ENCODE results near the gene BFSP1.

Gene BFSP1

DNA sequence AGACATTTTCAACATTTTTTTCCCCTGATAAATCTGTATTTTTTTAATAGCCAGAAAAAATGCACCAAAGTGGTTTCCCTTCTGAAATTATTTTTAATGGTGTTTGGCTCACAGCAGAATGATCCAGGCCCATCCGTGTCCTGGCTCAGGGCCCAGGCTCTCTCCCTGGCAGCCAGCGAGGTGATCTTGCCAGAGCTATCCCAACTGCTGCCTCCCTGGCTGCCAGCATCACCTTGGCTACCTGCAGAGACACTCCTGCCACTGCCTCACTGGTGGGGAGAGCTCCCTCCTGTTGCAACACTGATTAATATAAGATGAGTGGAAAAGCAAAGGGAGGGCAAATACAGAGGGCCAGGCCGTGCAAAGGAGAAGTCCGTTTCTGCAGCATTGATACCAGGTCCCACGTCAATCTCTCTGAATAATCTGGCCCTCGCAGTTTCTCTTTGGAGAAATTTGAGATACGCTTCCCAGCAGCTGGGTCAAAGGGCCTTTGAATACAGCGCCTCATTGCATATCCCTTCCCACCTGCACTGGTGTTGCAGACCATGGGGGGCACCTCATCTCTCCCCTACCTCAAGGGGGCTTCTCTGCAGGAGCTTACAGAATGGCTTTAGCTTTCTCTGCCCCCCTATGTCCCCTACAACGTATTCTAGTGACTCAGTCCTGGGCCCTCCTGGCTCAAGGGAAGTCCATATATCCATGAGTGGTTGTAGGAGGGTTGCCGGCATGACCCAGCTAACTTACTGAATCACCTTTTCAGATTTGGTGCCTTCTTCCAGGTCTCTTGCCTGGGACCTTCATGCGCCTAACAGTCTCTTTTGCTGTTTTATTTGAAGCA is 25.9 kb upstream of the BFSP1 start:
- DNase-seq: no peak

DNA sequence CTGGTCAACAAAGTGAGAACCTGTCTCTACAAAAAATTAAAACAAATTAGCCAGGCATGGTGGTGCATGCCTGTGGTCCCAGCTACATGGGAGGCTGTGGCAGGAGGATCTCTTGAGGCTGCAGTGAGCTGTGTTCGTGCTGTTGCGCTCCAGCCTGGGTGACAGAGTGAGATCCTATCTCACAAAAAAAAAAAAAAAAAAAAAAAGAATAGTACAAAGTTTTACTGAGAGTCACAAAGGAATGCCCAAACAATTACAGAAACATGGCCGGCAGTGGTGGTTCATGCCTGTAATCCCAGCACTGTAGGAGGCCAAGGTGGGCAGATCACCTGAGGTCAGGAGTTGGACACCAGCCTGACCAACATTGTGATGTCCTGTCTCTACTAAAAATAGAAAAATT is 23.9 kb upstream of the BFSP1 start:
- no peak for DNase-seq

DNA sequence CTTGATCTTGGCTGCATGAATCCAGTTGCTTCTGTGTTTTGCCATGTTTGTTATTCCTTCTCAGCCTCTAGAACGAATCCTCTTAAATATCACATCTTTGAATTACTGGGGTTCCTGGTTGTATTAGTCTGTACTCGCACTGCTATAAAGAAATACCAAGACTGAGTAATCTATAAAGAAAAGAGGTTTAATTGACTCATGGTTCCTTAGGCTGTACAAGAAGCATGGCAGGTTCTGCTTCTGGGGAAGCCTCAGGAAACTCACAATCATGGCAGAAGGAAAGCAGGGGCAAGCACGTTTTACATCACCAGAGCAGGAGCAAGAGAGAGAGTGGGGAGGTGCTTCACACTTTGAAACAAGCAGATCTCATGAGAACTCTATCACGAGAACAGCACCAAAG is 18.0 kb upstream of the BFSP1 start:
- no peak for DNase-seq

GRCh38 chr20:17545127-17545526 is 13.9 kb upstream of the BFSP1 start:
- DNase-seq: no peak

GRCh38 chr20:17543531-17544131 is 12.5 kb upstream of the BFSP1 start:
- no peak for DNase-seq

- no peak for DNase-seq
Observed at GRCh38 chr20:17542993-17543412, 11.8 kb upstream of the BFSP1 start.

DNA sequence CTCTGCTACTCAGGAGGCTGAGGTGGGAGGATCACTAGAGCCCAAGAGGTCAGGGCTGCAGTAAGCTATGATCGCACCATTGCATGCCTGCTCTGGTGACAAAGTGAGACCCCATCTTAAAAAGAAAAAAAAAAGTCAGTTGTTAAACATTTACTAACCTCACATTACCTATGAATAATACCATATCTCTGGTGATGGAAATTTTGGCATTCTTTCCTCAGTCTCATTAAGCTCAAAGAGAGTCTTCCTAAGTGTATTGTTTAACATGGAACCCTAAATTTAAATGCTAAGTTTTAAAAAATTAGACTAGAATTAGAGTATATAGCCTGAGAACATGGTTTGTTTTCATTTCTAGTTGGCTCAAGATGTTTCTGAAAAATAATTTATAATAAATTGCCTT is 11.3 kb upstream of the BFSP1 start:
- DNase-seq: no peak

DNA sequence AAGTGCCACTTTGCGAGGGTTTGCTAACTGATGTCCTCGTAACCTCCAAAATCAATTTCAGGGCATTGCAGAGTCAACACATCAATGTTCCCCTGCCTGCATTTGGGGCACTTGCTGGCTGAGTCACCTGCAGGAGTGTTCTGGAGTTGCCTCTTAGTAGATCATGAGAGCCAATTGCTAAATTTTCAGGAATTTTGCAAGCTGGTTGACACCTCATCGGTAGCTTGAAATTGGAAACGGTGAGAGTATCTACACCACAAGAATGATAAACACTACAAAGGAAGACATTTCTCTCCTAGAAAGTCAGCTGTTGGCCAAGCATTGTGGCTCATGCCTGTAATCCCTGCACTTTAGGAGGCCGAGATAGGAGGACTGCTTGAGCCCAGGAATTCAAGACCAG is 10.8 kb upstream of the BFSP1 start:
- DNase-seq: no peak

- DNase-seq: no peak
Observed at GRCh38 chr20:17541596-17541995, 10.4 kb upstream of the BFSP1 start.

- no peak for DNase-seq
Observed at GRCh38 chr20:17538517-17539170, 7.5 kb upstream of the BFSP1 start.

DNA sequence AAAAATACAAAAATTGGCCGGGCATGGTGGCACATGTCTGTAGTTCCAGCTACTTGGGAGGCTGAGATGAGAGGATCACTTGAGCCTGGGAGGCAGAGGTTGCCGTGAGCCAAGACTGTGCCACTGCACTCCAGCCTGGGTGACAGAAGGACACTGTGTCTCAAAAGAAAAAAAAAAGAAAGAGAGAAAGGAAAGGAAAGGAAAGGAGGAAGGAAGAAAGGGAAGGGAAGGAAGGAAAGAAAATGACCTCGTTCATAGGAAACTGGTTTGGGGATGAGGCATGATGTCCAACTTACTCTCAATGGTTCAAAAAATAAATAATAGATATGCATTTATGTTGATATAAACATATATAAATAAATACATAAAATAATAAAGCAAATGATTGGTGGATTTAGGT is 6.8 kb upstream of the BFSP1 start:
- no peak for DNase-seq

GRCh38 chr20:17536944-17537444 is 5.8 kb upstream of the BFSP1 start:
- peak; percentile 59 for DNase-seq

GRCh38 chr20:17534077-17534476 is 2.9 kb upstream of the BFSP1 start:
- DNase-seq: no peak

DNA sequence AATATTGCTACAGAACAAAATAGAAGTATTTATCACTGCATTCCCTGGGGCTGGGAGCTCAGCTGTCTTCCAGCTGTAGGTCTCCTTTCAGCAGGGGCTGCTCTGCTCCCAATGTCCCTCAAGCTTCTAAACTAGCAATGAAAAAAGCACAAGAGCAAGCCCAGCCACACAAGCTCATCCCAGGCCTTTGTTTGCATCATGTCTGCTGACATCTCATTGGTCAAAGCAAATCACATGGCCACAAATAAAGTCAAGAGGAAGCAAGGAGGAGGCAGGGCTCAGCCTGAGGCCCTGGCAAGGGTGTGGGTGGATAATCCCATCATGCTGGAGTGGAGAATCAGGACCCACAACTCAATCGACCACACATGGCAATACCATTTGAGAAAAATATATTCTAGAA is 2.2 kb upstream of the BFSP1 start:
- DNase-seq: no peak

DNA sequence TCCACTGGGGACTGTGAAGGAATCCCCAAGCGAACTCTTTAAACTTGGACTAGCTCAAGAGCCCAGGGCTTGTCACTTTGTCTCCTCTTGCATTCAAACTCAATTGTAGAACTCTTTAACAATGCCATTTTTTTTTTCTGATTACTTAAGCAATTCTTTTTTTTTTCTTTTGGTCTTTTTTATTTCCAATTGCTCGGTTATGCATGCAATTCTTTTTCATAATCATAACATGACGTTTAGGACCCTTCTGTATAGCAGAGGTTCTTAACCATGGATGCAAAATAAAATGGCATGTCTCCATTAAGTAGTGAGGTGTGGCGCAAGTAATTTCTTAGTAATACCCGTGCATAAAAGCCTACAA is 466 bp upstream of the BFSP1 start:
- DNase-seq: no peak

GRCh38 chr20:17530153-17530552 is 1.0 kb downstream of the BFSP1 start:
- no peak for DNase-seq

DNA sequence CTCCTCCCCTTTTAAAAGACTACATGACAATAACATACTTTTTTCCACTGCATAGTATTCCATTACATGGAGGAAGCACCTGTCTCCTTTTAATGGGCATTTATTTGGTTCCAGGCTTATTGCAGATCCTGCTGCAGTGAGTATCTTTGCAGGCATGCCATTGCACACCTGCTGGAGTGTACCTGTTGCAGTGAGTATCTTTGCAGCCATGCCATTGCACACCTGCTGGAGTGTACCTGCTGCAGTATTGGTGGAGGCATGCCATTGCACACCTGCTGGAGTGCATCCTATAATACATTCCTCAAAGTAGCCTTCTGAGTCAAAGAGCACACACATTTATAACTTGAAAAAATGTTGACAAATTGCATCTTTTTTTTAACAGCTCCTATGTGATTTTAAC is 1.6 kb downstream of the BFSP1 start:
- no peak for DNase-seq

DNA sequence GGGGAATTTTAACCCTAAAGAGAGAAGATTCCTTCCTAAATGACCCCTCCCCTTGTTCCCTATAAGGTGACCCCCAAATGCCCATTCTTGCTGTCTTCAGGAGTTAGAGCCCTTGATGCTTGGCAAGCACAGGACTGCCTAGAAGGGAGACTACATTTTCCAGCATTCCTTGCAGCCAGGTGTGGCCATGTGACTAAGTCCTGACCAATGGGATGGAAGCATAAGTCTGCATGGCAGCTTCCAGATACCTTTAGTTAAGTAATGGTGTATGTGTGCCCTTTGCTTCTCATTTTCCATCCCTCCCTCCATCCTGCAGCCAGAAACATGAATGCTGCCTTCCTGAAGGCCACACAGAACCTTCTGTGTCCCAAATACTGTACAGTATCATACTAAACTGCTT is 5.5 kb downstream of the BFSP1 start:
- no peak for DNase-seq

- DNase-seq: no peak
Observed at GRCh38 chr20:17525132-17525531, 6.0 kb downstream of the BFSP1 start.

- DNase-seq: no peak
Observed at GRCh38 chr20:17524560-17524959, 6.6 kb downstream of the BFSP1 start.

- no peak for DNase-seq
Observed at GRCh38 chr20:17523326-17523725, 7.9 kb downstream of the BFSP1 start.

DNA sequence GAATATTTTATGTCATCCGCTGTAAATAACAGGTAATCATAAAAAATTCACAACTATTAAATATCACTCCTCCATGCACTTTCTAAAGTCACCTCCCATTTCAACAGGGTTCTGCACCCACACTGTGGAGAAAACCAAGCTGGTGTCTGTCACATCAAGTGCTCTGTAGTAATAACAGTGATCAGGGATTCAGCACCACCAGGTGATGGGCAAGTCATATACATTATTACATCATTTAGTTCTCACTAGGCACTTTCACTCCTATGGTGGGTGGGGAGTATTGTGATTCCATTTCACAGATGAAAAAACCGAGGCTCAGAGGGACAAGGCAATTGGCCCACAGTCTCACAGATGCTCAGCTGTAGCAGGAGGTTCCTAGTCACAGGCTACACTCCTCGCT is 8.7 kb downstream of the BFSP1 start:
- DNase-seq: no peak

- DNase-seq: no peak
Observed at GRCh38 chr20:17520583-17520982, 10.6 kb downstream of the BFSP1 start.

GRCh38 chr20:17519606-17520285 is 11.4 kb downstream of the BFSP1 start:
- DNase-seq: no peak
